ENCODE measurements around the gene MAPK8.

Gene MAPK8

GRCh38 chr10:48357631-48358030 is 51.2 kb downstream of the MAPK8 start:
- TF ChIP-seq CTCF (conservative IDR thresholded peaks at IDR 0.05) = no peak
- H3K27ac ChIP-seq = no peak overlapping the region

- no peak overlapping the region for H3K27ac ChIP-seq
- TF ChIP-seq CTCF (conservative IDR thresholded peaks at IDR 0.05) = no peak
Measured at GRCh38 chr10:48358162-48358561, 51.7 kb downstream of the MAPK8 start.

GRCh38 chr10:48358838-48359237 is 52.4 kb downstream of the MAPK8 start:
- H3K27ac ChIP-seq = no peak overlapping the region
- no peak for TF ChIP-seq CTCF (conservative IDR thresholded peaks at IDR 0.05)

GRCh38 chr10:48361176-48361575 is 54.7 kb downstream of the MAPK8 start:
- TF ChIP-seq CTCF (conservative IDR thresholded peaks at IDR 0.05) = no peak
- no peak overlapping the region for H3K27ac ChIP-seq

- peak; percentile 85 for TF ChIP-seq CTCF (conservative IDR thresholded peaks at IDR 0.05)
- peak overlapping the region; percentile 23; the same call in 1 of the 2 replicates for H3K27ac ChIP-seq
Measured at GRCh38 chr10:48363617-48364355, 57.3 kb downstream of the MAPK8 start.

GRCh38 chr10:48364659-48365405 is 58.4 kb downstream of the MAPK8 start:
- peak overlapping the region; percentile 23; the same call in 1 of the 2 replicates for H3K27ac ChIP-seq
- TF ChIP-seq CTCF (conservative IDR thresholded peaks at IDR 0.05) = no peak

- H3K27ac ChIP-seq = peak overlapping the region; percentile 23; the same call in 1 of the 2 replicates
- TF ChIP-seq CTCF (conservative IDR thresholded peaks at IDR 0.05) = no peak
Measured at GRCh38 chr10:48365668-48366067, 59.2 kb downstream of the MAPK8 start.

Measured in VCaP (cell line).